Activated CD8-positive, alpha-beta memory T cell treated with anti-CD3 and anti-CD28 coated beads for 4 hours (primary cell): Measurements from ENCODE around the gene LSS.
"Not testable (repeated sequence)": the region's sequence is repeated elsewhere in the genome, so short reads cannot be mapped to it uniquely, and the experiment has no call there.

Experiments used
- DNase-seq, 2 donors: peaks; one replicate each; pipeline ENCODE4 v3.0.0-alpha.2; 2020; ENCODE audit warnings: low read depth in 2 of 2

Gene LSS

GRCh38 chr21:46245213-46245915, 16.8 kb upstream of the LSS start:
- DNase-seq: no peak

GRCh38 chr21:46244602-46245001, 16.0 kb upstream of the LSS start:
- no peak for DNase-seq

- DNase-seq: no peak
These were observed 15.4 kb upstream of the LSS start for GRCh38 chr21:46243960-46244361.

DNA sequence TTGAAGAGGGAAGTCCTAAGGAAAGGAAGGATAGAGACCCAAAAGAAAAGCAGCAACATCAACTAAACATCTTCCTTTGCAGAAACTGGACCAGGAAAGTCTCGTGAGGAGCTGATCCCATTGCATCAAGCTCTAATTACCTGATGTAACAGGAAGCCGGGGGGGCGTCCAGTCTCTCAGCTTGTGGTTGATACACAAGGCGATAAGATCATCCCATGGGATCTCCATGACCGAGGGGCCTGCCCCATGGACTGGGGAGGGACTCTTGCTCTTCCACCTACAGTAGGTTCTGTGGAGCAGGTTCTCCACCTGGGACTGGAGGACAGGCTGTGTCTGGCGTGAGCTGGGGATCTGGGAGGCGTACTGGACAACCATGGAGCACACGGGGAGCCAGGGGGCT, 14.8 kb upstream of the LSS start:
- DNase-seq: no peak

DNA sequence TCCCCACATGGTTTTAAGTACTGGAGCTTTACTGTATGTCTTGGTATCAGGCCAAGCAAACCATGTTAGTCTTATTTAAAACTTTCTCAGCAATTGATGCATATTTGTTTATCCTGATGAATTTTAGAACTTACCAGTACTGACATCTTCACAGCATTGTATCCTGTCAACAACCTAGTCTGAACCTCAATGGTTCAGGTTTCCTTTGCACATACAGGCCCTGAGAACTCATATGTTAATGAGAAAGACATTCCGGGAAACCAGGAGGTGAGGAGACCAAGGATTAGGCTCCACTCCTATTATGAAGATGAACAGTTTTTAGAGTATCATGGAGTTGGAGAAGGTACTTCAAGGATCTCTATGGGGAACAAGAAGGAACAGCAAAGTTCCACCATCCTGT, 13.0 kb upstream of the LSS start:
- DNase-seq: not testable (repeated sequence)

DNA sequence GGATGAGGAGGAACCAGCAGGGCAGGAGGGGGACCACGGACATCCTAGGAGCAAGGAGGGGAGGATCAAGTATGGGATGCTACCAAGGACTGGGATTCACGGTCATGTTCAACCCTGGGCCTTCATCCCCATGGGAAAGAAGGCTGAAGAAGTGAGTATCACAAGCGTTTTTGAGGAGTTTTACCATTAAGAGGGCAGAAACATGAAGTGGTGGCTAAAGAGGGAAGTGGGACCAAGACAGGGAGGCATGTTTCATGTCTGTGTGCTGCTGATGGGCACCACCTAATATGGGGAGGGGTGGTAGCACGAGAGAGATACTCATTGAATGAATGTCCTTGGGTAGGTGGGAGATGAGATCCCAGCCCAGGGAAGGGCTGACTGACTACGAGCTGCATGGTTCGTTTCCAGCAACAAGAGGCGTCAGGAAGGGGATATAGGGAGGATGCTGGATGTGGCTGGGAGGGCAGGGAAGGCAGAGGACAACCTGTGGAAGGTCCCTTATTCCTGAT, 11.3 kb upstream of the LSS start:
- no peak for DNase-seq

DNA sequence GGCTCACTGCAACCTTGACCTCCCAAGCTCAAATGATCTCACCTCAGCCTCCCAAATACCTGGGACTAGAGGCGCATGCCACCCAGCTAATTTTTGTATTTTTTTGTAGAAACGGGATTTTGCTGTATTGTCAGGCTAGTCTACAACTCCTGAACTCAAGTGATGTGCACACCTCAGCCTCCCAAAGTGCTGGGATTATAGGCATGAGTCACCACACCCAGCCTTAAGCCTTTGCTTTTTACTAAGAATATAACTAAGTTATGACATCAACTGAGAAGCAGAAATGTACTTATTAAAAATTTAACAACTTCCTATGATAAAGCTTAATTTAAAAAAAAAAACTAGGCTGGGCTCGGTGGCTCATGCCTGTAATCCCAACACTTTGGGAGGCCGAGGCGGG, 8.9 kb upstream of the LSS start:
- no peak for DNase-seq

DNA sequence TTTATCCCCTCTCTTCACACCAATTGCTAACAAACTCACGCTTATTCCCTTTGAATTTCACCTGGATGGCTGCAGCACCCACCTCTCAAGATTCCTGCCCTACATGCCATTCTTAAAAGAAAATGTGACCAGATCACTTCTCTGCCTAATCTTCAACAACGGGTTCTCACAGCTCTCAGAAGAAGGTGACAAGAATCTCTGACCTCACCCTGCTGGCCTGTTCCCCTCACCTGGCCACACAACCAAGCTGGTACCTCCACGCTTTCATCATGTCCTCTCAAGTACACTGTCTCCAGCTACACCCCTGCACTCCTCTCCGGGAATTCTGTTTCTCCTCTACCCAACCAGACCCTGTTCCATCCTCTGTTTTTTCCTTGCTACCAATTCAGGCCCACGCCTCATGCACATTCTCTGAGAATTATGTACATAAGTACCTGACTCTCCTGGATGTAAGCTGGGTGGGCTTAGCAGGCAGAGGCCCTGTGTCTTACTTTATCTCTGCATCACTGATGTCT, 5.9 kb upstream of the LSS start:
- DNase-seq: no peak

DNA sequence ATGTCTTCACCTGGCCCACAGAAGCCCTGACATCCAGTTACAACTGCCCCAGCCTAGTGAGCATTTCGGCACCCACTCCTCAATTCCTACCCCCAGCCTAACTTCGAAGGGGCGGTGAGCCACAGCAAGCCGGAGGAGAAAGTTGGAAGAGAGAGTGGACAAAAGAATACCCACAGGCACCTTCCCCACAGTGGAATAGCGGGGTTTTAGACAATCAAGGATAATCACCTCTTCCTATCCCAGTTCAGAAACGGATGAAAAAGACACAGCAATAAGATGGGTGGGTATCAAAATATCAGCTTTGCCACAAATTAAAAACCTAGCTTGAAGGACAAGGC, 1.3 kb upstream of the LSS start:
- no peak for DNase-seq

DNA sequence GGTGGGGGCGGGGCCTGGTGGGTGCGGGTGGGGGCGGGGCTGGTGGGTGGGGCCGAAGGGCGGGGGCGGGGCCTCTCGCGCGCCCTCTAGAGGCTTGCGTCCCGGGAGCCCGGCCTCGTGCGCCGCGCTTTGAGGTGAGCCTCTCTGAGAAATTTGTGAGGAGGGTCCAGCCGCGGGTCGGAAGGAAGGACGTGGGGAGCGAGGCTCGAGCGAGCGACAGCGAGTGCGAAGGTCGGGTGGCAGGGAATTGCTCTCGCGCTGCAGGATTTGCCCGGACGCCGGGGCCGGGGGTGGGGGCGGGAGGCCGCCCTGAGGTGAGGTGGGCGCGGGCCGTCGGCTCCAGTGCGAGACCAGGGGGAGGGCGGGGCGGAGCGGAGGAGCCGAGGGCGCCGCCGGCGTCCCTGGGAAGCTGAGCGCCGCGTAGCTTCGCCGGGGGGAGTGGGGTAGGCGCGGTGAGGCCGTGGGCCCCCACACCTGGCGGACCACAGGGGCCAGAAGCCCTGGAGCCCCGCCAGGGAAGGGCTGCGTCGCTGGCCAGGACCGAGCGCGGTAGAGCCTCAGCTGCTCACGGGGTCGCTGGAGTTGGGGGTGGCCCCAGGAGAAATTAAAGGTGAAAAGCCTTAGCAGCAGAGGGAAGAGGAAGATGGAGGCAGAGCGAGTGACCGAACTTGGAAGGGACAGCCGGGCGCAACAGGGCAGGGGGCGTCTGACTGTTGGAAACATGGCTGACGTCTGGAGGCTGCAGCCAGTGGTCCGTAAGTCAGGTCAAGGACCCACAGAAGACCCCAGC, 754 bp upstream of the LSS start:
- no peak for DNase-seq

GRCh38 chr21:46227811-46228344, 696 bp downstream of the LSS start:
- no peak for DNase-seq

DNA sequence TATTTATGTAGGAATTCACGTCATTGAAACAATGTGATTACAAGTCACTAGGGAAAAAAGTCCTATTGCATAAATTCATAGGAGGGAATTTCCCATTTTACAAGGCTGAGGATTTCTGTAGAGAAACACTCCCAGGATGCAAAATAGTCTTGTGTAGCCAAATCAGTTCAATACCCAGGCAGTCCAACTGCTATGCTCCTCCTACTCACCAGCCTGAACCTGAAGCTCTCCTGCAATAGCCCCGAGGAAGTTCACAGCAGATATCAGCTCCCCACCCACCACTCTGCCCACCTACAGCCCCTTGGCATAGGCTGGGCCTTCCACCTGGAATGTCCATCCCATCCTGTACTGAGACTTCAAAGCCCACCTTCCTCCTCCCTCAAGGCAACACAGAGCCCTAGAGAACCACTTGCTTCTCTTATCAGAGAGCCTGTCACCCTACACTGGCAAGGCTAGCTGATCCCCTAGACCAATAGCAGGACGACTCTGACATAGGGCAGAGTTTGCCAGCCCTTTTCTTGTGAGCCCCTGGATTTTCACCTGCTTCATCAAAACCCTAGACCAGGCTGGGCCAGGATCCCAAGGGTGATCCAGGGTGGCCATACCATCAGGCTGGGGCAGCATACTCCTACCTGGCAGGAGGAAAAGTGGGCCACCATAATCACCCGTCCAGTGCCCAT, 1.5 kb downstream of the LSS start:
- DNase-seq: no peak

GRCh38 chr21:46226146-46226545, 2.4 kb downstream of the LSS start:
- no peak for DNase-seq

GRCh38 chr21:46223661-46224060, 4.9 kb downstream of the LSS start:
- DNase-seq: not testable (repeated sequence)

DNA sequence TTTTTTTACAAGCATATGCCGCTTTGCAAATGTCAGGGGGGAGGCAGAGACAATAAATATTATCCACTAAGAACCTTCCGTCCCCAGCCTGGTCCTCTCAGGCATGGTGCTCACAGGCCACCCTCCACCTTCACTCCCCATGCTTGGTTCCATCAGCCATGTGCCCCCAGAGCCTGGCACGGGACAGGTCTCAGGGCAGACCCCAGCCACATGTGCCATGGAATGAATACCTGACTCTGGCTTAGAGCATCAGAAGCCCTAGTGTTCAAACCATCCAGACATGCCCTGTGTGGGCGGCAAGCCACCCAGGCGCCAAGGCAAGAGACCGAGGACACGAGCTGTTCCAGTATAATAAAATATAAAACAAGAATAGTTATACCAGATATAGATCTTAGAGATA, 5.4 kb downstream of the LSS start:
- DNase-seq: no peak

GRCh38 chr21:46222436-46223116, 6.0 kb downstream of the LSS start:
- DNase-seq: no peak

DNA sequence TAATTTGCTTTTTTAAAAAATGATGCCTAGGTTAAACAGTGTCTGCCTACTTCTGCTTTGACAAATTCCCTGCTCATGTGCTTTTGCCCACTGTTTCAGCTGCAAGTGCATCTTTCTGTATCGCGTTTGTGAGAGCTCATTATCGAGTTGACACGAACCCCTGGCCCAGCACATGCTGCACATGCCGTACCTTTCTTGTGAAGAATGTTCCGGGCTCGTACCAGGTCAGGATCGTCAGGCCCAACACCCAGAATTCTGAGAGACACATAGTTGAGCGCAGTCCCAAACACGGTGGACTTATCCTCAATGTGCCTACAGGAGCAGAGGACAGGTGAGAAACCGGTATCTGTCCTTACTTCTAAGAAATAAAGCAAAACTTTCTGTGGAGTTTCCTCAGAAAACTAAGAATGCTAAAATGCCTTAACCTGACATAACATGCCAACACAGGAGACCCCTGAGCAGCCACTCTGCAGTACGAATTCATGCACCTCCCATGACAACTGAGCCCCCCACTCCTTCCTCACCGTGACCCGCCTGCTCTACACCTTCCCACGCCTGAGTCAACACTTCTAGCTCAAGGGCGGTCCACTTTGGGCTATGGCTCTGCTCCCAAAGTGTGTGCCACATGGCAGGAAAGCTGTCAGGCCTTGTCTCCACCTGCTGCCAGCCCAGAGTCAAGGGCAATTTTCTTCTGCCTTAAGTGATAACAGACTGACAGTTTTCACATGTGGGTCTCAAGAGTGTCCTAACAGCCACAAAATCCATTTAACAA, 6.7 kb downstream of the LSS start:
- no peak for DNase-seq

GRCh38 chr21:46220847-46221246, 7.7 kb downstream of the LSS start:
- DNase-seq: no peak

- no peak for DNase-seq
These were observed 8.2 kb downstream of the LSS start for GRCh38 chr21:46220275-46220810.

GRCh38 chr21:46219591-46220239, 8.9 kb downstream of the LSS start:
- no peak for DNase-seq
